Esophagus squamous epithelium (tissue), 4 donors: ENCODE results near the gene TBX10.

Source experiments
- CTCF ChIP-seq, 6 experiments: fragments of 450-650 bp in 4 of 6; fragments of 200-600 bp in 2 of 6; sonication (generic) in 2 of 6; IDR thresholded peaks; one replicate each; pipeline ENCODE4 v1.5.1; 2016 to 2019; ENCODE audit warnings: antibody characterized with exemption in 6 of 6, mild to moderate bottlenecking in 4 of 6, moderate library complexity in 4 of 6
- POLR2A ChIP-seq, 4 donors: fragments of 450-650 bp; IDR thresholded peaks; one replicate each; pipeline ENCODE4 v1.6.1; 2017; ENCODE audit warnings: antibody characterized with exemption in 4 of 4, mild to moderate bottlenecking in 4 of 4, moderate library complexity in 3 of 4

- TF ChIP-seq CTCF (IDR thresholded peaks at IDR 0.05) (no peak), POLR2A (IDR thresholded peaks at IDR 0.05) (no peak)
Measured at GRCh38 chr11:67586568-67587250, 52.9 kb downstream of the TBX10 start.
